NCI-H1694 treated with DMSO at 0.1 percent for 48 hours (cell line): ENCODE data around the gene TNFRSF19.

Experiments
- DNase-seq: peaks from one replicate; lab custom pipeline; 2025; lab: John Stamatoyannopoulos, UW

TNFRSF19 gene

DNA sequence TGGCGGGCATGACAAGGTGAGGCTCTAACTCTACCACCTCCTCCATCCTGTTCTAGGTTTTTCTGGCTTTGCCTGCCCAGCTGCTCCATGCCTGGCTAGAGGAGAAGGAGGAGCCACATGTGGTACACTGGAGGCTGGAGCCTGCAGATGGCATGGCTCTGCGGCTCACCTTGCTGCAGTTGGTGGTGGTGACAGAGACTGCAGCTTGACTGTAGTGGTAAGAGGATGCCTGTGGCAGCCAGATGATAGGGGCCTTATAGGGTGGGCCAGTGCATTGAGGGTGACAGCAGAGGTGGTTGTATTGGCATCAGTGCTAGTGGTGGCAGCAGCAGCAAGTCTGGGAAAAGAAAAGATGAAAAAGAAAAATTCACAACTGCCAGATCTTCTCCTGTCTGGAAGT, 146.2 kb downstream of the TNFRSF19 start:
- no peak for DNase-seq

DNA sequence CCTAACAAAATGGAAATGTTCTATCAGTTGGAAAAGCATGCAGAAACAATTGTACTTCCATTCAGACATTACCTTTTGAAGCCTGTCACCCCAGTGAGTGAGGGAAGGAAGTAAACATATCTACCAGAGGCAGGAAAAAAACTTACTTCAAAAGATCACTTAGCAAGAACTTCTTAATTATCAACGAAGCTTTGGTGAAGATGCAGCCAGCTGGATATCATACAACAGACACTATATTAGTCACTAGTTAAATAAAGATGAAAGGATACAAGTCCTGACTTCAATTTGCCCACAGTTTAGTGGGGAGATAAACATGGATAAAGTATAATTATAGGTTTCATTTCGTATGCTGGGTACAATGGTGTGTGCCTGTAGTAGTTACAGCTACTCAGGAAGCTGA, 148.8 kb downstream of the TNFRSF19 start:
- DNase-seq, result no peak

DNA sequence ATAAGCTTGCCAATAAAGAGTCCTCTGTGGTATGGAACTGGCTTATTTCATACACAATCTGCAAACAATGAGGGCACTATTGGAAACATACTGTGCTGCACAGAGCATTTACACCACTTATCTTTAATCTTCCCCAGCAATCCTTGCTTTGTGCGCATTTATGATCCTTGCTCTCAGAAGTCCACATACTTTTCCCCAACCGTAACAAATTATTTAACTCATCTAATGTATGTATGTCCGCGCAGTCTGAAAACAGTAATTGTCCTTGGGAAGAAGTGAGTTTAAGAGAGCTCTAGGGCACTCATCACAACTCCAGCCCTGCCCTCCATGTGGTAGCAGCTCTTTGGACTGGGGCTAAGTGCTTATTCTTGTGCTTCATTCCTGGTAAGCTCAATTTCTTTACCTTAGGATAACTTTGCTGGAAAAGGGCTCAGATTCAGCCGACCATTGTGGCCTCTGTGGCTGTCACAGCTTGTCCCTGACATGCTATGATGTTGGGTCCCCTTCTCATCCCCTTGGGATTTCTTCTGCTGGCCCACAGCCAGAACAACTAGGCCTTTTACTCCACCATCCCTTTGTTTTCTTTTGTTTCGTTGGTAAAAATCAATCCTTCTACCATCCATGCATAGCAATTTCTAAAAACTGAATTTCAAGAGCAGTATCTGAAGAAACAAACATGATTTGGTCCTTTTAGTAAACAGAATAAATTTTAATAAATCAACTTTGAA, 152.7 kb downstream of the TNFRSF19 start:
- no peak for DNase-seq

- no peak for DNase-seq
These were observed 153.3 kb downstream of the TNFRSF19 start for GRCh38 chr13:23723471-23723870.

DNA sequence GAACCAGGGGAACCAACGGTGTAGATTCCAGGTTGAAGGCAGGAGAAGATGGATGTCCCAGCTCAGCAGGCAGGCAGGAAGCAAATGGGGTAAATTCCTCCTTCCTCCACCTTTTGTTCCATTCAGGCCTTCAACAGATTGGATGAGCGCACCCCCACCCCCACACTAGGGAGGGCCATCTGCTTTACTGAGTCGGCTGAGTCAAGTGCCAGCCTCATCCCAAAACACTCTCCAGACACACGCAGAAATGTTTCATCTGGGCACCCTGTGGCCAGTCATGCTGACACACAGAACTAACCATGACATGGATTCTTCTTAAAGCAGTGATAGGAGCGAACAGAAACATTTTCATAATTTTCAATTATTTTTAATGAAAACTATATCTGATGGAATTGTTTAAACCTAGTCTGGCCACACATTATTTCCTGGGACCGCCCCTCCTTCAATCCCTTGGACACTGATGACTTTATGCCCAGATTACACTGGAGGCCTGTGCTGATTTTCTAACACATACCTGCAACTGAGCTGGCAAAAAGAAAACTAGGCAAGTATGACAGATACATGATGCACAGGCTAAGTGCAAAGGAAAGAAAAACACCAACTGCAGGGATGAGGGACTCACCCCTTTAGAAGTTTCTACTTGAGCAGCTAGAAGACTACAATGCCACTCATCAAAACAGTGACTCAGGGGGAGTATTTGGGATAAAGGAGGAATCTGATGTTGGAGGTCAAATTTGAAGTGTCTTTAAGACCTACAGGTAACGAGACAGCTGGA, 154.2 kb downstream of the TNFRSF19 start:
- DNase-seq, result peak; percentile 10
